ENCODE measurements around the gene P2RX6.
"Not testable (repeated sequence)": the region's sequence is repeated elsewhere in the genome, so short reads cannot be mapped to it uniquely, and the experiment has no call there.

Gene P2RX6

DNA sequence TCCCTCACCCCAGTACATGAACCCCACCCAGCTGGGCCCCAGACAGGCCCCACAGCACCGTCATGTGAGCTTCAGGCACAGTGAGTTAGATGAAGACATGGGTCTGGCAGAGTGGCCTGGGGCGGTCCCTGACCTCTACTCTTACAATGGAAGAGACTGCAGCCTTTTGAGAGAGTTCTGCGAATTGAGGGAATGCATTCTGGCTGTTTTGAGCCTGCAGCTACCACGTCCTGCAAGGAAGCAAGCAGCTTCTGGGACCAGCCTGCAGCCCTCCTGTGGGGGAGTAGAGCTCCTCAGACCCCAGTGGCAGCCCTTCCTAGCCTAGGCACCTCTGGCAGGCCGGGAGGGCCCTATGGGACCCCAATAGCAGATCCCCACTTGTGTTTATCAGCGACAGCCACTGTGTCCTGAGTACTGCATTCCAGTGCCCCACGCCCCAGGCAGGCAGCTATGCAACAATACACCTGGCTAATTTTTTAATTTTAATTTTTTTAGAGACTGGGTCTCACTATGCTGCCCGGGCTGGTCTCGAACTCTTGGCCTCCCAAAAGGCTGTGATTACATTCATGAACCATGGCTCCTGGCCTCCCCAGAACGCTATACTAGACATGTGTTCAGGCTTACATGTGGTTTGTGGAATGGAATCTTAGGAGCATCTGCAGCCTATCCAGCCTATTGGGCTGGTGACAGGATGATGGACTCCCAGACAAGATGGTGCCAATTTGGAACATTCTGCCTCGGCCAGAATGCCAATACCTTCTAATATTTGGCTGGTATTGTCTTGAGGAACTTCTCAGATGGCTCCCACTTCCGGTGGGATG lies 18.1 kb downstream of the P2RX6 start:
- in situ Hi-C loops (cut with HindIII; ENCODE audit: low sequenced_read_pairs): no loop called here
- TF ChIP-seq, protein P1, sequence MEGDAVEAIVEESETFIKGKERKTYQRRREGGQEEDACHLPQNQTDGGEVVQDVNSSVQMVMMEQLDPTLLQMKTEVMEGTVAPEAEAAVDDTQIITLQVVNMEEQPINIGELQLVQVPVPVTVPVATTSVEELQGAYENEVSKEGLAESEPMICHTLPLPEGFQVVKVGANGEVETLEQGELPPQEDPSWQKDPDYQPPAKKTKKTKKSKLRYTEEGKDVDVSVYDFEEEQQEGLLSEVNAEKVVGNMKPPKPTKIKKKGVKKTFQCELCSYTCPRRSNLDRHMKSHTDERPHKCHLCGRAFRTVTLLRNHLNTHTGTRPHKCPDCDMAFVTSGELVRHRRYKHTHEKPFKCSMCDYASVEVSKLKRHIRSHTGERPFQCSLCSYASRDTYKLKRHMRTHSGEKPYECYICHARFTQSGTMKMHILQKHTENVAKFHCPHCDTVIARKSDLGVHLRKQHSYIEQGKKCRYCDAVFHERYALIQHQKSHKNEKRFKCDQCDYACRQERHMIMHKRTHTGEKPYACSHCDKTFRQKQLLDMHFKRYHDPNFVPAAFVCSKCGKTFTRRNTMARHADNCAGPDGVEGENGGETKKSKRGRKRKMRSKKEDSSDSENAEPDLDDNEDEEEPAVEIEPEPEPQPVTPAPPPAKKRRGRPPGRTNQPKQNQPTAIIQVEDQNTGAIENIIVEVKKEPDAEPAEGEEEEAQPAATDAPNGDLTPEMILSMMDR (IDR thresholded peaks at IDR 0.05; ENCODE audit: low read depth, low read length): no peak
- no peak for DNase-seq (ENCODE audit: low read depth, low spot score)
- H3K4me3 ChIP-seq (ENCODE audit: low read depth, low read length): no peak overlapping the region

DNA sequence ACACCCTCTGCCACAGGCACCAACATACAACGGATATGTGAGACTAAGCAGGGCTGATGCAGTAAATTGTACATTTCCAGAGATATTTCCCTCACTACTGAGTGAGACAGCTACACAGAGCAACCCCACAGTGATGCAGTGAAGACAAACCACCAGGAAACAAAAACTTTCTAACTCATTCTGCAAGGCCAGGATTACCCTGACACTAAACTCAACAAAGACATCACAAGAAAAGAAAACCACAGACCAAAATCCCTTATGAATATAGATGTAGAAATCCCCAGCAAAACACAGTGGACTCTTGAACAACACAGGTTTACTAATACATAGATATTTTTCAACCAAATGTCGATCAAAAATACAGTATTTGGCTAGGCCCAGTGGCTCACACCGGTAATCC lies 18.9 kb downstream of the P2RX6 start:
- TF ChIP-seq, protein P1 (IDR thresholded peaks at IDR 0.05; ENCODE audit: low read depth, low read length): no peak
- DNase-seq (ENCODE audit: low read depth, low spot score): no peak
- H3K4me3 ChIP-seq (ENCODE audit: low read depth, low read length): no peak overlapping the region
- in situ Hi-C loops (cut with HindIII; ENCODE audit: low sequenced_read_pairs): no loop called here

DNA sequence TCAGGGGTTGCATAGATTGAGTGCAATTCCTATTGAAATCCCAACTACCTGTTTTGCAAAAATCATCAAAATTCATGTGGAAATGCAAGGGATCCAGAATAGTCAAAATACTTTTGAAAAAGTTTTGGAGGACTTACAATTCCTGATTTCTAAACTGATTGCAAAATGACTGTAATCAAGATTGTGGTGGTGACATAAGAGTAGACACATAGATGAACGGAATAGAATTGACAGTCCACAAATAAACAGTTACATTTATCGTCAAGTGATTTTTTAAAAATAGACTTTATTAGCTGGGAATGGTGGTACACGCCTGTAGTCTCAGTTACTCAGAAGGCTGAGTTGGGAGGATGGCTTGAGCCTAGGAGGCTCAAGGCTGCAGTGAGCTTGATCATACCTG lies 20.0 kb downstream of the P2RX6 start:
- TF ChIP-seq, protein P1 (IDR thresholded peaks at IDR 0.05; ENCODE audit: low read depth, low read length): no peak
- H3K4me3 ChIP-seq (ENCODE audit: low read depth, low read length): no peak overlapping the region
- in situ Hi-C loops (cut with HindIII; ENCODE audit: low sequenced_read_pairs): no loop called here
- DNase-seq (ENCODE audit: low read depth, low spot score): no peak

DNA sequence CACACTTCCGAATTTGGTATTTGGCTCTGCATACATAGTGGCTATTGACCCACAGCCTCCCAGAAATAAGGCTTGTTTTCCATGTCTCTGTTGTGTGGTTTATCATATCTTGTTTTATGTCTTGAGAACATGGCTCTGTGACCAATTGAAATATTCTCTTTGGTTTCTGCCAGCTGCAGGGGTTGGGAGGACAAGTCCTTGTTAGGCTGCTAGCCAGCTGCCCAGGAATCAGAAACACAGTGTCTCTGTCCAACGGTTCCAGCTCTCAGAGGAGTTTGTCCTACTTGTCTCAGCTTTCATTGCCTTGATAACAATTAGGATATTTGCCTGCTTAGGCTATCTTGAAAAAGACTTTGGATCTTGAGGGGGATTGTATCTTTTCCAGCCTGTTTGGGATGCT lies 23.4 kb downstream of the P2RX6 start:
- in situ Hi-C loops (cut with HindIII; ENCODE audit: low sequenced_read_pairs): no loop called here
- TF ChIP-seq, protein P1 (IDR thresholded peaks at IDR 0.05; ENCODE audit: low read depth, low read length): no peak

DNA sequence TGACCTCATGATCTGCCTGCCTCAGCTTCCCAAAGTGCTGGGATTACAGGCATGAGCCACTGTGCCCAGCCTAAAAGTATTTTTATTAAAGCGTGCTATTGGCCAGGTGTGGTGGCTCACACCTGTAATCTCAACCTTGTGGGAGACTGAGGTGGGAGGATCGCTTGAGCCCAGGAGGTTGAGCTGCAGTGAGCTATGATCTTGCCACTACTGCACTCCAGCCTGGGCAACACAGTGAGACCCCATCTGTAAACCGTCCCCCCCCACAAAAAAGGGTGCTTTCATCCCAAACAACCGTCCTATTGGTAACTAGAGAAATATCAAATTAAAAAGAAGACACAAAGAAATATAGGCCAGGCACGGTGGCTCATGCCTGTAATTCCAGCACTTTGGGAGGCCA lies 24.2 kb downstream of the P2RX6 start:
- DNase-seq (ENCODE audit: low read depth, low spot score); H3K4me3 ChIP-seq (ENCODE audit: low read depth, low read length); in situ Hi-C loops (cut with HindIII; ENCODE audit: low sequenced_read_pairs): not testable (repeated sequence)

More for the DNA sequence above, 23.4 kb downstream of the P2RX6 start:
- DNase-seq (ENCODE audit: low read depth, low spot score): peak; percentile 23
- H3K4me3 ChIP-seq (ENCODE audit: low read depth, low read length): no peak overlapping the region

DNA sequence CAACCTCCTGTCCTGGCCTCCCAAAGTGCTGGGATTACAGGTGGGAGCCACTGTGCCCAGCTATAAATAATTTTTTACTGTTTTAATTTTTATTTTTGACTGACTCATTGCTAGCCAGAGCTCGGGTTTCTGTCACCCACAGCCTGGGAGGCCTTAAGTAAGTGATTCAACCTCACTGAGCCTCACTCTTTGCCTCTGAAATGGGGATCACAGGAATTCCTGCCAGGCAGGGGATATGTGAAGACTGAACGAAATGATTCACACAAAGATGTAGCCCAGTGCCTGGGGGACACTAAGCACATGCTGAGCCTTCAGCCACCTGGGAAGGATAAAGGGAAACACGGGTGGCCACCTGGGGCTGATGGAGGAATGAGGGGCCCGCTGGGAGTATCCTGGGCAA lies 27.0 kb downstream of the P2RX6 start:
- no peak overlapping the region for H3K4me3 ChIP-seq (ENCODE audit: low read depth, low read length)
- TF ChIP-seq, protein P1 (IDR thresholded peaks at IDR 0.05; ENCODE audit: low read depth, low read length): no peak
- in situ Hi-C loops (cut with HindIII; ENCODE audit: low sequenced_read_pairs): no loop called here
- DNase-seq (ENCODE audit: low read depth, low spot score): peak; percentile 65

DNA sequence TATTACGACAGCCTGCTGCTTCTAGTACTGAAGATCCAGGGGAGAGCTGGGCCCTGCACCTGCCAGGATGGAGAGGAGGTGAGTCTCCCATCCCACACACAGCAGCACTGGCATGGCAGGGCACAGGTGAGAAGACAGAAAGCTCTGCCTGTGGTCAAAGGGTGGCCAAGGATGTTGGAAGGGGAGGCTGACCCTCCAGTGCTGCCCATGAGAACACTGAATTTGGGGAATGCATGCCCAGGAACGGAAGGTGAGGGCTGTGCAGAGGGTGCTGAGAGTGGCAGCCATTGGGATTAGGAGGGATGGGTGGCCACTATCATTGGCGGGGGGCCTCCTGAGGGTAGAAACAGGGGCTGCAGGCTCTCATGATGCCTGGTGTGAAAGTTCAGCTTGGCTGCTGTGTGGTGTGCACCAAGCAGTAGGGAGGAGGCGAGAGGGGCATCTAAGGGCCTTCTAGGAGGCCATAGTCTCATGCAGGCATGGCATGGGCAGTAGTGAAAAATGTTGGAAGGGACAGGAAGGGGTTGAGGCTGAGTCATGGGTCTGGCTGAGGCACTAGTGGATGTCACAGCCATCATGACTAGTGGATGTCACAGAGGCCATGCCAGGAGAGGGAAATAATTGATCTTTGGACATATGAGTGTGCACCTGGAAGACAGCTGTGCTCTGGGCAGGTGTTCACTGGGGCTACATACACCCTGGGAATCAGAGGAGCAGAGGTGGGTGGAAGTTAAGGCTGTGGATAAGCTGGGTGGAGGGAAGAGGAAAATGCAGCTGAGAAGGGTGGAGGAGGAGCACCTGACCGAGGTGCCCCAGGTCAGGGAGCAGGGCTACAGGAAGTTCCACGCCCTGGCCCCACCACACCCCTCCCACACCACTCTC lies 28.3 kb downstream of the P2RX6 start:
- TF ChIP-seq, protein P1 (IDR thresholded peaks at IDR 0.05; ENCODE audit: low read depth, low read length): no peak
- no peak for DNase-seq (ENCODE audit: low read depth, low spot score)
- no peak overlapping the region for H3K4me3 ChIP-seq (ENCODE audit: low read depth, low read length)

More for the DNA sequence above, 28.3 kb downstream of the P2RX6 start:
- in situ Hi-C loops (cut with HindIII; ENCODE audit: low sequenced_read_pairs): no loop called here

All from astrocyte of the spinal cord (primary cell).